Activated B cell treated with CpG ODN at 0.5 μM for 24 hours (primary cell): ENCODE results near the gene CREB3L4. TPM values are rescaled to one million over a fixed set of nuclear protein-coding genes. Genes with fewer than 3 reads are reported as not detected.

Source experiments
- ATAC-seq: fragments of 200-7000 bp; cut with Tn5 transposase; one replicate; pipeline ENCODE4 v1.10.0; 2021; ENCODE audit warnings: low read depth, mild to moderate bottlenecking, moderate library complexity
- CTCF ChIA-PET: fragments of 350-600 bp; sonication (Branson Sonifier 250); formaldehyde crosslinking; loops from one replicate; lab custom pipeline; 2021; ENCODE audit warnings: antibody characterized with exemption; lab: Charles Lee
- POLR2A ChIA-PET: fragments of 350-600 bp; sonication (Branson Sonifier 250); formaldehyde crosslinking; loops from one replicate; lab custom pipeline; 2021; ENCODE audit warnings: antibody characterized with exemption; lab: Charles Lee
- DNase-seq: peaks from one replicate; pipeline ENCODE4 v3.0.0; 2022
- H3K27ac Mint-ChIP-seq: one replicate; pipeline ENCODE4 v1.8.0; 2020; ENCODE audit warnings: mixed read lengths
- H3K27me3 Mint-ChIP-seq: one replicate; pipeline ENCODE4 v1.8.0; 2021; ENCODE audit warnings: mixed read lengths
- H3K36me3 Mint-ChIP-seq: one replicate; pipeline ENCODE4 v1.8.0; 2021; ENCODE audit warnings: low read depth, mixed read lengths
- H3K4me1 Mint-ChIP-seq: one replicate; pipeline ENCODE4 v1.8.0; 2021; ENCODE audit warnings: mixed read lengths
- H3K4me3 Mint-ChIP-seq: one replicate; pipeline ENCODE4 v1.8.0; 2020; ENCODE audit warnings: mild to moderate bottlenecking, mixed read lengths
- H3K9me3 Mint-ChIP-seq: one replicate; pipeline ENCODE4 v1.8.0; 2020; ENCODE audit warnings: mixed read lengths
- intact Hi-C: fragments of 100-400 bp; cut with micrococcal nuclease; formaldehyde crosslinking; loops from one replicate; pipeline ENCODE4 v1.15.1; 2024
- total RNA-seq: library from RNA; stranded (reverse); gene quantifications from 2 replicates; pipeline ENCODE4 v1.2.3, GENCODE V29; 2022
- TF ChIP-seq, protein P1 (sequence below): fragments of 200-600 bp; IDR thresholded peaks from one replicate; pipeline ENCODE4 v1.8.0; 2022; ENCODE audit warnings: antibody characterized with exemption, mild to moderate bottlenecking

Gene CREB3L4
- total RNA-seq, 1 donor from 2014 or later = 9.4 TPM

DNA sequence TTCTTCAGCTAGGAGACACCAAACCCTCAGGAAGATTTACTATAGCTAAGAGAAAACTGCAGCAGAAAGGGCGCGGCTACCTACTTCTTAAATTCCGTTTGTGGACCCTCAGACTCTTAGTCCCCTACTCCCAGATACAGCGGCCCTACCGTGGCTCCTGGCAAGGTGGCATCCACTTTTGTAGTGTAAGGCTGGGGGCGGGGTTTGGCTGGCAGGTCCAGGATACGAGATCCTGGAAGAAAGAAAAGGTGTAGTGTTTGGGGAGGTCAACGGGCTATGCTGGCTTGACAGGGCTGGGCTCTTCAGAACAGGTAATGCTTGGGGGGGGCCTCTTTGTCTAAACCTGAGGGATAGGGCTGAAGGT is 280 bp downstream of the CREB3L4 start:
- intact Hi-C loops = loop anchor here (1.0 kb wide), 5 partner anchors 9 to 45 kb away; partner anchors contain the start of genes CRTC2, DENND4B and JTB
- Mint-ChIP-seq H3K4me3 (peak overlapping the region; percentile 96), H3K4me1 (peaks cover 56% of the 10 kb centered on the region), H3K27me3 (no peaks in the 10 kb centered on the region), H3K36me3 (peaks cover 29% of the 10 kb centered on the region), H3K9me3 (no peaks in the 10 kb centered on the region), H3K27ac (peak overlapping the region; percentile 97)
- CTCF ChIA-PET = interaction anchor here (0.6 to 4.1 kb wide), 10 partner anchors 9 to 291 kb away, joined by 3 to 28 read pairs (median 6); partner anchors contain the start of genes CRTC2, DENND4B, JTB and RAB13
- no peak for DNase-seq
- TF ChIP-seq, protein P1, sequence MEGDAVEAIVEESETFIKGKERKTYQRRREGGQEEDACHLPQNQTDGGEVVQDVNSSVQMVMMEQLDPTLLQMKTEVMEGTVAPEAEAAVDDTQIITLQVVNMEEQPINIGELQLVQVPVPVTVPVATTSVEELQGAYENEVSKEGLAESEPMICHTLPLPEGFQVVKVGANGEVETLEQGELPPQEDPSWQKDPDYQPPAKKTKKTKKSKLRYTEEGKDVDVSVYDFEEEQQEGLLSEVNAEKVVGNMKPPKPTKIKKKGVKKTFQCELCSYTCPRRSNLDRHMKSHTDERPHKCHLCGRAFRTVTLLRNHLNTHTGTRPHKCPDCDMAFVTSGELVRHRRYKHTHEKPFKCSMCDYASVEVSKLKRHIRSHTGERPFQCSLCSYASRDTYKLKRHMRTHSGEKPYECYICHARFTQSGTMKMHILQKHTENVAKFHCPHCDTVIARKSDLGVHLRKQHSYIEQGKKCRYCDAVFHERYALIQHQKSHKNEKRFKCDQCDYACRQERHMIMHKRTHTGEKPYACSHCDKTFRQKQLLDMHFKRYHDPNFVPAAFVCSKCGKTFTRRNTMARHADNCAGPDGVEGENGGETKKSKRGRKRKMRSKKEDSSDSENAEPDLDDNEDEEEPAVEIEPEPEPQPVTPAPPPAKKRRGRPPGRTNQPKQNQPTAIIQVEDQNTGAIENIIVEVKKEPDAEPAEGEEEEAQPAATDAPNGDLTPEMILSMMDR = no peak
- POLR2A ChIA-PET = interaction anchor here (0.5 to 8.2 kb wide), 21 partner anchors 10 to 1508 kb away, joined by 3 to 230 read pairs (median 8); partner anchors contain the start of genes CHTOP, CRTC2, DENND4B and GATAD2B
- no peak for ATAC-seq

DNA sequence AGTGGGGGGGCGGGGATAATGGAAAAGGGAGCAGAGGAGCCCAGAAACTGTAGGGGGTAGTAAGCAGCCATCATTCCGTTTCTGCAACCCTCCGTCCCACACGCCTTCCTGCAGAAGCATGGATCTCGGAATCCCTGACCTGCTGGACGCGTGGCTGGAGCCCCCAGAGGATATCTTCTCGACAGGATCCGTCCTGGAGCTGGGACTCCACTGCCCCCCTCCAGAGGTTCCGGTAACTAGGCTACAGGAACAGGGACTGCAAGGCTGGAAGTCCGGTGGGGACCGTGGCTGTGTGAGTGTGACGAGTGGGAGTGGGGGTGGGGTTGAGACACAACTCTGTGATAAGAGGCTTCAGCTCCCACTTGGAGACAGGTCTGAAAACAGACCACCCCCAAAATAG is 706 bp downstream of the CREB3L4 start:
- H3K4me3 Mint-ChIP-seq = peak overlapping the region; percentile 96
- H3K9me3 Mint-ChIP-seq = no peaks in the 10 kb centered on the region
- TF ChIP-seq, protein P1 = no peak
- peaks cover 53% of the 10 kb centered on the region for H3K4me1 Mint-ChIP-seq
- ChIA-PET CTCF (interaction anchor here (0.9 to 4.1 kb wide), 7 partner anchors 8 to 72 kb away, joined by 3 to 28 read pairs (median 14); partner anchors contain the start of genes CRTC2, DENND4B, JTB and RAB13), POLR2A (interaction anchor here (0.5 to 8.2 kb wide), 12 partner anchors 9 to 640 kb away, joined by 3 to 230 read pairs (median 37); partner anchors contain the start of genes CHTOP, CRTC2, DENND4B and GATAD2B)
- no peaks in the 10 kb centered on the region for H3K27me3 Mint-ChIP-seq
- peak overlapping the region; percentile 97 for H3K27ac Mint-ChIP-seq
- intact Hi-C loops = no loop called here
- DNase-seq = no peak
- ATAC-seq = no peak
- peaks cover 29% of the 10 kb centered on the region for H3K36me3 Mint-ChIP-seq

DNA sequence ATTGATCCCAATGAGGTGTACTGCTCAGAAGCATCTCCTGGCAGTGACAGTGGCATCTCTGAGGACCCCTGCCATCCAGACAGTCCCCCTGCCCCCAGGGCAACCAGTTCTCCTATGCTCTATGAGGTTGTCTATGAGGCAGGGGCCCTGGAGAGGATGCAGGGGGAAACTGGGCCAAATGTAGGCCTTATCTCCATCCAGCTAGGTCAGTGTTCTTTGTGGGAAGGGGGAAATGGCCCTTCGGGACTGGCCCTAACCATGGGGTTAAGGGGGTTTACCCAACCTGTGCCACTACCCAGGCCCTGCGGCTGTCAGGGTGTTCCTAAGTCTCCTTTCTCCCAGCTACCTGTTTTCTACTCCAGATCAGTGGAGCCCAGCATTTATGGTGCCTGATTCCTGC is 1.3 kb downstream of the CREB3L4 start:
- POLR2A ChIA-PET = interaction anchor here (0.5 to 8.2 kb wide), 8 partner anchors 9 to 639 kb away, joined by 4 to 230 read pairs (median 44); partner anchors contain the start of genes CRTC2, DENND4B, JTB and RAB13
- TF ChIP-seq, protein P1 = no peak
- peak overlapping the region; percentile 96 for H3K4me3 Mint-ChIP-seq
- DNase-seq (no peak), ATAC-seq (no peak)
- H3K9me3 Mint-ChIP-seq = no peaks in the 10 kb centered on the region
- H3K27ac Mint-ChIP-seq = no peak overlapping the region
- no peaks in the 10 kb centered on the region for H3K27me3 Mint-ChIP-seq
- intact Hi-C loops = no loop called here
- peaks cover 30% of the 10 kb centered on the region for H3K36me3 Mint-ChIP-seq
- H3K4me1 Mint-ChIP-seq = peaks cover 49% of the 10 kb centered on the region
- CTCF ChIA-PET = interaction anchor here (3.5 to 4.1 kb wide), 2 partner anchors 17 to 23 kb away, joined by 26 to 28 read pairs; partner anchors contain the start of genes DENND4B and RAB13

DNA sequence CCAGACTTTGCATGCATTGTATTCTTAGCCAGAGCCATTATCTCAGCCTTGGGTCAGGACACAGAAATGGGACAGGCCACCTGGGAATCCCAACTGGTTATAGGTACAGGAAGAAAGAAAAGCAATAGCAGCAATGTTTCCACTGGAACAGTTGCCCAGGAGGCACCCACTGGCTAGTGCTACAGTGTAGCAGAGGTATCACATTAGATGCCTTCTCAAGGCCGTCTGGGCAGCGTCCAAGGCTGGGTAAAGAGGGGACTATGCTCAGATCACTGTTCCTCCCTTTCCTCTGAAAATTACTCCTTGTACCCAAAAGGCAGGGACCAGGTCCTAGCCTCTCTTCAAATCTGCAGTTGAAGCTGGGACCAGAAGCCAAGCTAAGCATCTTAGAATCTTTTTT is 2.6 kb downstream of the CREB3L4 start:
- no peak overlapping the region for H3K27ac Mint-ChIP-seq
- intact Hi-C loops = no loop called here

More for the DNA sequence above, 2.6 kb downstream of the CREB3L4 start:
- H3K9me3 Mint-ChIP-seq = no peaks in the 10 kb centered on the region
- TF ChIP-seq, protein P1 = no peak
- H3K4me1 Mint-ChIP-seq = peaks cover 42% of the 10 kb centered on the region
- ATAC-seq = no peak
- no peaks in the 10 kb centered on the region for H3K27me3 Mint-ChIP-seq
- ChIA-PET CTCF (interaction anchor here (1.0 kb wide), 1 partner anchor 16 kb away, joined by 4 read pairs; the partner anchor contains the start of gene RAB13), POLR2A (interaction anchor here (0.6 to 2.1 kb wide), 6 partner anchors 8 to 305 kb away, joined by 3 to 9 read pairs (median 4); partner anchors contain the start of gene RAB13)
- H3K36me3 Mint-ChIP-seq = peaks cover 40% of the 10 kb centered on the region
- H3K4me3 Mint-ChIP-seq = no peak overlapping the region
- DNase-seq = no peak
